SK-N-SH (cell line): ENCODE results near the gene NNT. TPM values are rescaled to one million over a fixed set of nuclear protein-coding genes. Genes with fewer than 3 reads are reported as not detected.

ENCODE experiments used
- CTCF ChIA-PET: fragments of 300-600, 350-600 bp; formaldehyde crosslinking; extraction: SDS; loops from one replicate; lab custom pipeline; 2021; lab: Yijun Ruan, JAX
- POLR2A ChIA-PET: fragments of 350-600 bp; sonication (Branson Sonifier 250); formaldehyde crosslinking; extraction: SDS; loops from one replicate; lab custom pipeline; 2020; ENCODE audit warnings: antibody characterized with exemption, inconsistent platforms; lab: Yijun Ruan, JAX
- DNase-seq: peaks from one replicate; pipeline ENCODE4 v3.0.0; 2012
- H2AFZ ChIP-seq: fragments of 200-600 bp; sonication (generic); 2 replicates; pipeline ENCODE4 v1.8.1; 2016; ENCODE audit warnings: antibody characterized with exemption, mild to moderate bottlenecking, low read depth
- H3F3A ChIP-seq: fragments of 200-600 bp; sonication (generic); replicated peaks from 2 replicates; pipeline ENCODE3; 2016; ENCODE audit warnings: antibody characterized with exemption, mild to moderate bottlenecking; ENCODE audit not compliant: insufficient read depth
- H3K27ac ChIP-seq, 2 experiments: fragments of 200-500 bp in 1 of 2; fragments of 200-600 bp in 1 of 2; sonication (Bioruptor generic) in 1 of 2; sonication (generic), shearing (Covaris generic) in 1 of 2; 2 replicates each; pipeline versions ENCODE4 v1.5.1 to v1.6.1; 2014 to 2016; ENCODE audit warnings: low read depth in 2 of 2, inconsistent platforms in 1 of 2, low read length in 1 of 2, mild to moderate bottlenecking in 1 of 2, mixed read lengths in 1 of 2
- H3K27me3 ChIP-seq: fragments of 200-600 bp; sonication (generic), shearing (Covaris generic); 2 replicates; pipeline ENCODE4 v1.6.1; 2016; ENCODE audit warnings: mixed run types; ENCODE audit not compliant: insufficient read depth
- H3K36me3 ChIP-seq, 2 experiments: fragments of 200-500 bp in 1 of 2; fragments of 200-600 bp in 1 of 2; sonication (Bioruptor generic) in 1 of 2; sonication (generic) in 1 of 2; replicated peaks in 1 of 2; 2 replicates each; pipeline versions ENCODE3 to v1.5.1; 2014 to 2016; ENCODE audit warnings: low read length in 1 of 2, mild to moderate bottlenecking in 1 of 2; ENCODE audit not compliant: insufficient read depth in 2 of 2, control insufficient read depth in 1 of 2
- H3K4me1 ChIP-seq, 2 experiments: fragments of 200-500 bp in 1 of 2; fragments of 200-600 bp in 1 of 2; sonication (Bioruptor generic) in 1 of 2; sonication (generic), shearing (Covaris generic) in 1 of 2; 2 replicates each; pipeline versions ENCODE4 v1.5.1 to v1.6.1; 2014 to 2016; ENCODE audit warnings: low read depth in 1 of 2, low read length in 1 of 2, mixed run types in 1 of 2; ENCODE audit not compliant: insufficient read depth in 2 of 2, control insufficient read depth in 1 of 2
- H3K4me2 ChIP-seq: fragments of 200-600 bp; sonication (generic), shearing (Covaris generic); 2 replicates; pipeline ENCODE4 v1.6.1; 2017; ENCODE audit warnings: mixed run types
- H3K4me3 ChIP-seq, 2 experiments: fragments of 200-500 bp in 1 of 2; fragments of 200-600 bp in 1 of 2; sonication (Bioruptor generic) in 1 of 2; sonication (generic), shearing (Covaris generic) in 1 of 2; 2 replicates each; pipeline versions ENCODE4 v1.5.1 to v1.8.1; 2014 to 2016; ENCODE audit warnings: low read depth in 2 of 2, inconsistent platforms in 1 of 2, low read length in 1 of 2, mild to moderate bottlenecking in 1 of 2, mixed read lengths in 1 of 2, moderate library complexity in 1 of 2
- H3K79me2 ChIP-seq: fragments of 200-600 bp; sonication (generic); 2 replicates; pipeline ENCODE4 v1.8.1; 2017; ENCODE audit warnings: mild to moderate bottlenecking; ENCODE audit not compliant: insufficient read depth
- H3K9ac ChIP-seq: fragments of 200-600 bp; sonication (generic); 2 replicates; pipeline ENCODE4 v1.6.1; 2017; ENCODE audit warnings: mixed run types
- H3K9me2 ChIP-seq: fragments of 200-600 bp; sonication (generic); 2 replicates; pipeline ENCODE4 v1.6.1; 2017; ENCODE audit warnings: mixed run types
- H3K9me3 ChIP-seq: fragments of 200-600 bp; sonication (generic); 2 replicates; pipeline ENCODE4 v1.6.1; 2017; ENCODE audit warnings: mixed run types, mild to moderate bottlenecking, moderate library complexity
- H4K20me1 ChIP-seq: fragments of 200-600 bp; sonication (generic); 2 replicates; pipeline ENCODE4 v1.6.1; 2017; ENCODE audit warnings: mild to moderate bottlenecking, mixed run types; ENCODE audit not compliant: insufficient read depth
- CHD2 ChIP-seq: fragments of 150-350 bp; IDR thresholded peaks from 2 replicates; pipeline ENCODE4 v1.6.1; 2018; ENCODE audit warnings: low read length; ENCODE audit not compliant: partially characterized antibody
- ELF1 ChIP-seq: IDR thresholded peaks from 2 replicates; pipeline ENCODE4 v1.4.0; 2012
- EZH2phosphoT487 ChIP-seq: fragments of 200-600 bp; sonication (generic); IDR thresholded peaks from 2 replicates; pipeline ENCODE4 v1.6.1; 2017; ENCODE audit warnings: low read depth, mixed run types, mild to moderate bottlenecking, antibody characterized with exemption, moderate library complexity, borderline replicate concordance
- FOSL2 ChIP-seq: IDR thresholded peaks from 2 replicates; pipeline ENCODE4 v1.4.0; 2012; ENCODE audit warnings: low read depth, mild to moderate bottlenecking, moderate library complexity, borderline replicate concordance
- GABPA ChIP-seq: IDR thresholded peaks from 2 replicates; pipeline ENCODE4 v1.4.0; 2012; ENCODE audit warnings: low read depth, mild to moderate bottlenecking
- RFX5 ChIP-seq: IDR thresholded peaks from 2 replicates; pipeline ENCODE4 v1.6.1; 2012; ENCODE audit warnings: mild to moderate bottlenecking, improper control_type of control experiment, low read length
- SIN3A ChIP-seq: IDR thresholded peaks from 2 replicates; pipeline ENCODE4 v1.6.1; 2012; ENCODE audit warnings: low read depth, mild to moderate bottlenecking, low read length, moderate library complexity, borderline replicate concordance
- SMC3 ChIP-seq: IDR thresholded peaks from 2 replicates; pipeline ENCODE4 v1.6.1; 2012; ENCODE audit warnings: low read depth, low read length, improper control_type of control experiment
- TAF1 ChIP-seq: IDR thresholded peaks from 2 replicates; pipeline ENCODE4 v1.6.1; 2012; ENCODE audit warnings: low read depth, mild to moderate bottlenecking, low read length, moderate library complexity, borderline replicate concordance
- TCF12 ChIP-seq: IDR thresholded peaks from 2 replicates; pipeline ENCODE4 v1.4.0; 2012
- TEAD4 ChIP-seq: IDR thresholded peaks from 2 replicates; pipeline ENCODE4 v1.4.0; 2012; ENCODE audit warnings: mild to moderate bottlenecking, borderline replicate concordance; ENCODE audit not compliant: insufficient read depth
- USF2 ChIP-seq: fragments of 150-350 bp; IDR thresholded peaks from 2 replicates; pipeline ENCODE4 v1.6.1; 2017; ENCODE audit warnings: antibody characterized with exemption, low read length, low read depth, borderline replicate concordance
- WGBS: methylation state at CpG from one replicate; pipeline ENCODE4 v1.1.6; 2017; ENCODE audit warnings: low lambda C conversion rate; 5-methylcytosine and 5-hydroxymethylcytosine counted together
- polyA plus RNA-seq, 3 experiments: library from polyadenylated mRNA; depleted of rRNA; stranded (reverse); fragments of >200 nt; gene quantifications; 2 replicates each; pipeline ENCODE4 v1.2.3, GENCODE V29; 2012
- TF ChIP-seq, protein P1 (sequence below): fragments of 200-600 bp; sonication (generic); IDR thresholded peaks from 2 replicates; pipeline ENCODE4 v1.6.1; 2017; ENCODE audit warnings: antibody characterized with exemption, mild to moderate bottlenecking, moderate library complexity
- TF ChIP-seq, protein P2 (sequence below): fragments of 150-350 bp; IDR thresholded peaks from 2 replicates; pipeline ENCODE4 v1.6.1; 2016; ENCODE audit warnings: mild to moderate bottlenecking, low read depth, low read length

Gene NNT
- polyA plus RNA-seq, 1 of the 3 experiments (the other 2 are of a cell fraction) = 21.9 TPM

DNA sequence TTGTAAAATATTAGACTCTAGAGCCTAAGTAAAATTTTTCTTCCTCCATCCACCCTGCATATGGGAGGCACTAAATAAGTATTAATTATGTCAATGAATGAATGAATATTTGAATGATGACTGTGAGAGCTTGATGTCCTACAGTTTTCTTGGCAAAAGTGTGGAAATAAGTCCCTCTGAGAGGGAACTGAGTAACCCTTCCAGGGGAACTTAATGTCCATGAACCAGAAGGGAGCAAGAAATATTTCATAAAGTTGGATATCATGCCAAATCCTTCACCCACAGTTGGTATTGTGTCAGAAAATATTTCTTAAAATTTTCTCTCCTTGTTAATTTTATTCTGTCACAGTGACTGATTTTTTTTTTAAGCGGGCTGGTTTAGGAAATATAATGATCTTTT, 36.6 kb downstream of the NNT start:
- no peaks in the 10 kb centered on the region for H3K9me3 ChIP-seq
- POLR2A ChIA-PET = no interaction called here
- H3K36me3 ChIP-seq = peaks cover 6 to 13% of the 10 kb centered on the region in 2 experiments
- DNase-seq = no peak
- no peaks in the 10 kb centered on the region for H3K27me3 ChIP-seq
- no peak overlapping the region for H2AFZ ChIP-seq
- no peak overlapping the region for H3K4me3 ChIP-seq
- peaks cover 0 to 3% of the 10 kb centered on the region in 2 experiments; a peak in 2 of 4 replicates for H3K4me1 ChIP-seq
- CTCF ChIA-PET = interaction anchor here (4.0 kb wide), 1 partner anchor 8 kb away, joined by 23 read pairs; no protein-coding TSS in a partner anchor
- no peaks in the 10 kb centered on the region for H4K20me1 ChIP-seq
- H3K27ac ChIP-seq = no peak overlapping the region
- H3K4me2 ChIP-seq = no peak overlapping the region
- no peak overlapping the region for H3K9ac ChIP-seq
- H3F3A ChIP-seq = peaks cover 3% of the 10 kb centered on the region
- WGBS = 95% methylated on average over 1 of the region's 1 CpG
- H3K79me2 ChIP-seq = no peaks in the 10 kb centered on the region
- TF ChIP-seq TAF1 (no peak), SMC3 (no peak), SIN3A (no peak), GABPA (no peak), TCF12 (no peak), FOSL2 (no peak)
- TF ChIP-seq, protein P1, sequence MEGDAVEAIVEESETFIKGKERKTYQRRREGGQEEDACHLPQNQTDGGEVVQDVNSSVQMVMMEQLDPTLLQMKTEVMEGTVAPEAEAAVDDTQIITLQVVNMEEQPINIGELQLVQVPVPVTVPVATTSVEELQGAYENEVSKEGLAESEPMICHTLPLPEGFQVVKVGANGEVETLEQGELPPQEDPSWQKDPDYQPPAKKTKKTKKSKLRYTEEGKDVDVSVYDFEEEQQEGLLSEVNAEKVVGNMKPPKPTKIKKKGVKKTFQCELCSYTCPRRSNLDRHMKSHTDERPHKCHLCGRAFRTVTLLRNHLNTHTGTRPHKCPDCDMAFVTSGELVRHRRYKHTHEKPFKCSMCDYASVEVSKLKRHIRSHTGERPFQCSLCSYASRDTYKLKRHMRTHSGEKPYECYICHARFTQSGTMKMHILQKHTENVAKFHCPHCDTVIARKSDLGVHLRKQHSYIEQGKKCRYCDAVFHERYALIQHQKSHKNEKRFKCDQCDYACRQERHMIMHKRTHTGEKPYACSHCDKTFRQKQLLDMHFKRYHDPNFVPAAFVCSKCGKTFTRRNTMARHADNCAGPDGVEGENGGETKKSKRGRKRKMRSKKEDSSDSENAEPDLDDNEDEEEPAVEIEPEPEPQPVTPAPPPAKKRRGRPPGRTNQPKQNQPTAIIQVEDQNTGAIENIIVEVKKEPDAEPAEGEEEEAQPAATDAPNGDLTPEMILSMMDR = no peak
- no peaks in the 10 kb centered on the region for H3K9me2 ChIP-seq

GRCh38 chr5:43642428-43642827, 39.4 kb downstream of the NNT start:
- H3K27ac ChIP-seq = no peak overlapping the region
- DNase-seq = no peak
- H3K9me3 ChIP-seq = no peaks in the 10 kb centered on the region
- POLR2A ChIA-PET = interaction anchor here (1.2 kb wide), 1 partner anchor 11 kb away, joined by 3 read pairs; no protein-coding TSS in a partner anchor
- CTCF ChIA-PET = interaction anchor here (0.9 to 4.0 kb wide), 3 partner anchors 11 to 690 kb away, joined by 3 to 23 read pairs (median 4); no protein-coding TSS in a partner anchor
- H3K79me2 ChIP-seq = no peaks in the 10 kb centered on the region
- H3K4me3 ChIP-seq = no peak overlapping the region
- WGBS = 92% methylated on average over 2 of the region's 2 CpGs
- H3K9ac ChIP-seq = no peak overlapping the region
- no peaks in the 10 kb centered on the region for H4K20me1 ChIP-seq
- no peaks in the 10 kb centered on the region for H3K27me3 ChIP-seq
- H3K36me3 ChIP-seq = peaks cover 11 to 23% of the 10 kb centered on the region in 2 experiments
- H3K4me1 ChIP-seq = peaks cover 0 to 3% of the 10 kb centered on the region in 2 experiments; a peak in 2 of 4 replicates
- H3F3A ChIP-seq = peaks cover 3% of the 10 kb centered on the region
- H2AFZ ChIP-seq = no peak overlapping the region
- TF ChIP-seq RFX5 = no peak
- no peak for TF ChIP-seq TCF12
- no peak for TF ChIP-seq EZH2phosphoT487
- H3K4me2 ChIP-seq = no peak overlapping the region
- H3K9me2 ChIP-seq = no peaks in the 10 kb centered on the region

DNA sequence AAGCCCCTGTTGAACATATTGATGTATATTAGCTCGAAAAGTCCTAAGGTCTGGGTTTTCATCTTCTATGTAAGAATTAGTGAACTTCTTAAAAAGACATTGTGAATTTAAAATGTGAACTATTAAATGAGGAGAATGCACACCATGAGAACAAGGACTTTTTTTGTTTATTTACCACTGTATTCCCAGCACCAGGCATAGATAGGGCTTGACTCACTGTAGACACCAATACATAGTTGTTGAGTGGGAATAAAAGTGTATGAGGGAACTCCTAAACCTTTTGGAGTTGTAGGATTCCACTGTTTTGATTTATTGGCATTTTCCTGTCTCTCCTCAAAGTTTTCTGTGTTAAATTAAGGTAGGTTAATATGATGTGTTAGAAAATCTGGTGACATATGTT, 40.3 kb downstream of the NNT start:
- Histone ChIP-seq H3F3A (peaks cover 10% of the 10 kb centered on the region), H3K9ac (no peak overlapping the region), H3K4me2 (no peak overlapping the region), H3K4me3 (no peak overlapping the region), H4K20me1 (no peaks in the 10 kb centered on the region), H3K79me2 (no peaks in the 10 kb centered on the region), H2AFZ (no peak overlapping the region), H3K27ac (no peak overlapping the region; a peak in 1 of 4 replicates), H3K9me2 (no peaks in the 10 kb centered on the region), H3K36me3 (peaks cover 11 to 32% of the 10 kb centered on the region in 2 experiments), H3K4me1 (peaks cover 3% of the 10 kb centered on the region in 2 experiments), H3K27me3 (no peaks in the 10 kb centered on the region), H3K9me3 (no peaks in the 10 kb centered on the region)
- ChIA-PET CTCF (interaction anchor here (0.9 kb wide), 1 partner anchor 32 kb away, joined by 3 read pairs; no protein-coding TSS in a partner anchor), POLR2A (no interaction called here)
- DNase-seq = no peak
- 83% methylated on average over 1 of the region's 1 CpG for WGBS
- TF ChIP-seq SIN3A (no peak), TEAD4 (no peak), ELF1 (no peak), TAF1 (no peak), USF2 (no peak), CHD2 (no peak), TCF12 (no peak)
- TF ChIP-seq, protein P2, sequence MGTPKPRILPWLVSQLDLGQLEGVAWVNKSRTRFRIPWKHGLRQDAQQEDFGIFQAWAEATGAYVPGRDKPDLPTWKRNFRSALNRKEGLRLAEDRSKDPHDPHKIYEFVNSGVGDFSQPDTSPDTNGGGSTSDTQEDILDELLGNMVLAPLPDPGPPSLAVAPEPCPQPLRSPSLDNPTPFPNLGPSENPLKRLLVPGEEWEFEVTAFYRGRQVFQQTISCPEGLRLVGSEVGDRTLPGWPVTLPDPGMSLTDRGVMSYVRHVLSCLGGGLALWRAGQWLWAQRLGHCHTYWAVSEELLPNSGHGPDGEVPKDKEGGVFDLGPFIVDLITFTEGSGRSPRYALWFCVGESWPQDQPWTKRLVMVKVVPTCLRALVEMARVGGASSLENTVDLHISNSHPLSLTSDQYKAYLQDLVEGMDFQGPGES = no peak
